Neural progenitor cell (in vitro differentiated cells): ENCODE results near the gene SLC5A6. TPM values are rescaled to one million over a fixed set of nuclear protein-coding genes. Genes with fewer than 3 reads are reported as not detected.

ENCODE experiments used
- DNase-seq: peaks from one replicate; pipeline ENCODE4 v3.0.0-alpha.2; 2016; ENCODE audit warnings: low spot score
- H2AFZ ChIP-seq: fragments of 200-600 bp; sonication (generic); replicated peaks from 2 replicates; pipeline ENCODE4 v1.6.1; 2016; ENCODE audit warnings: antibody characterized with exemption
- H3F3A ChIP-seq: fragments of 200-600 bp; sonication (generic); 2 replicates; pipeline ENCODE4 v1.6.1; 2016; ENCODE audit warnings: antibody characterized with exemption, low read depth
- H3K27ac ChIP-seq: fragments of 200-600 bp; sonication (generic); 2 replicates; pipeline ENCODE4 v1.5.1; 2016; ENCODE audit warnings: mild to moderate bottlenecking
- H3K27me3 ChIP-seq: fragments of 200-600 bp; sonication (generic); 2 replicates; pipeline ENCODE4 v1.6.1; 2016; ENCODE audit warnings: mild to moderate bottlenecking, moderate library complexity
- H3K36me3 ChIP-seq: fragments of 200-600 bp; sonication (generic); 2 replicates; pipeline ENCODE4 v1.5.1; 2016
- H3K4me1 ChIP-seq: fragments of 200-600 bp; sonication (generic); 2 replicates; pipeline ENCODE4 v1.6.1; 2016; ENCODE audit warnings: mixed run types
- H3K4me2 ChIP-seq: fragments of 200-600 bp; sonication (generic); 2 replicates; pipeline ENCODE4 v1.6.1; 2016
- H3K4me3 ChIP-seq: fragments of 200-600 bp; sonication (generic); 2 replicates; pipeline ENCODE4 v1.5.1; 2016
- H3K79me2 ChIP-seq: fragments of 200-600 bp; sonication (generic); 2 replicates; pipeline ENCODE4 v1.6.1; 2016; ENCODE audit warnings: low read depth
- H3K9ac ChIP-seq: fragments of 200-600 bp; sonication (generic); 2 replicates; pipeline ENCODE4 v1.6.1; 2016
- H3K9me3 ChIP-seq: fragments of 200-600 bp; sonication (generic); 2 replicates; pipeline ENCODE4 v1.5.1; 2016; ENCODE audit warnings: low read depth
- H4K20me1 ChIP-seq: fragments of 200-600 bp; sonication (generic); 2 replicates; pipeline ENCODE4 v1.6.1; 2016; ENCODE audit warnings: low read depth
- H3K27ac Mint-ChIP-seq: 3 replicates; pipeline ENCODE4 v1.8.0; 2021; ENCODE audit warnings: mixed read lengths
- H3K27me3 Mint-ChIP-seq: 2 replicates; pipeline ENCODE4 v1.8.0; 2022; ENCODE audit warnings: low read depth, mild to moderate bottlenecking, inconsistent platforms, moderate library complexity, mixed read lengths; ENCODE audit not compliant: insufficient read depth
- H3K36me3 Mint-ChIP-seq: 3 replicates; pipeline ENCODE4 v1.8.0; 2021; ENCODE audit warnings: mixed read lengths
- H3K4me1 Mint-ChIP-seq: 3 replicates; pipeline ENCODE4 v1.8.0; 2021; ENCODE audit warnings: mixed read lengths
- H3K4me3 Mint-ChIP-seq: 3 replicates; pipeline ENCODE4 v1.8.0; 2021; ENCODE audit warnings: mild to moderate bottlenecking, moderate library complexity, mixed read lengths
- H3K9me3 Mint-ChIP-seq: 3 replicates; pipeline ENCODE4 v1.8.0; 2020; ENCODE audit warnings: mixed read lengths
- EZH2 ChIP-seq: fragments of 200-600 bp; sonication (generic); IDR thresholded peaks from 2 replicates; pipeline ENCODE4 v1.6.1; 2017; ENCODE audit warnings: antibody characterized with exemption, mild to moderate bottlenecking, moderate library complexity
- EZH2phosphoT487 ChIP-seq: fragments of 200-600 bp; sonication (generic); IDR thresholded peaks from 2 replicates; pipeline ENCODE4 v1.6.1; 2017; ENCODE audit warnings: antibody characterized with exemption
- total RNA-seq: library from RNA; depleted of rRNA; stranded (reverse); fragments of >200 nt; gene quantifications from 2 replicates; pipeline ENCODE4 v1.2.3, GENCODE V29; 2015; ENCODE audit warnings: low replicate concordance
- TF ChIP-seq, protein P1 (sequence below): fragments of 200-600 bp; sonication (generic); IDR thresholded peaks from 2 replicates; pipeline ENCODE4 v1.5.1; 2017; ENCODE audit warnings: antibody characterized with exemption, mild to moderate bottlenecking

The SLC5A6 gene
- total RNA-seq, 1 donor from 2014 or later, result 42.8 TPM

- no peak overlapping the region for H3K4me2 ChIP-seq
- no peaks in the 10 kb centered on the region for H3K27me3 Mint-ChIP-seq
- no peak overlapping the region for H3K4me3 ChIP-seq
- DNase-seq, result no peak
- no peak overlapping the region for H3K27ac ChIP-seq
- H3K9me3 ChIP-seq, result no peaks in the 10 kb centered on the region
- H3K36me3 Mint-ChIP-seq, result no peaks in the 10 kb centered on the region
- H3K4me1 Mint-ChIP-seq, result no peaks in the 10 kb centered on the region
- H3K9ac ChIP-seq, result no peak overlapping the region
- H3K9me3 Mint-ChIP-seq, result no peaks in the 10 kb centered on the region
- H3K36me3 ChIP-seq, result no peaks in the 10 kb centered on the region
- H3K79me2 ChIP-seq, result no peaks in the 10 kb centered on the region
- no peak overlapping the region for H3K4me3 Mint-ChIP-seq
- no peaks in the 10 kb centered on the region for H3K27me3 ChIP-seq
- no peaks in the 10 kb centered on the region for H4K20me1 ChIP-seq
- no peak overlapping the region for H3K27ac Mint-ChIP-seq
- TF ChIP-seq, protein P1, sequence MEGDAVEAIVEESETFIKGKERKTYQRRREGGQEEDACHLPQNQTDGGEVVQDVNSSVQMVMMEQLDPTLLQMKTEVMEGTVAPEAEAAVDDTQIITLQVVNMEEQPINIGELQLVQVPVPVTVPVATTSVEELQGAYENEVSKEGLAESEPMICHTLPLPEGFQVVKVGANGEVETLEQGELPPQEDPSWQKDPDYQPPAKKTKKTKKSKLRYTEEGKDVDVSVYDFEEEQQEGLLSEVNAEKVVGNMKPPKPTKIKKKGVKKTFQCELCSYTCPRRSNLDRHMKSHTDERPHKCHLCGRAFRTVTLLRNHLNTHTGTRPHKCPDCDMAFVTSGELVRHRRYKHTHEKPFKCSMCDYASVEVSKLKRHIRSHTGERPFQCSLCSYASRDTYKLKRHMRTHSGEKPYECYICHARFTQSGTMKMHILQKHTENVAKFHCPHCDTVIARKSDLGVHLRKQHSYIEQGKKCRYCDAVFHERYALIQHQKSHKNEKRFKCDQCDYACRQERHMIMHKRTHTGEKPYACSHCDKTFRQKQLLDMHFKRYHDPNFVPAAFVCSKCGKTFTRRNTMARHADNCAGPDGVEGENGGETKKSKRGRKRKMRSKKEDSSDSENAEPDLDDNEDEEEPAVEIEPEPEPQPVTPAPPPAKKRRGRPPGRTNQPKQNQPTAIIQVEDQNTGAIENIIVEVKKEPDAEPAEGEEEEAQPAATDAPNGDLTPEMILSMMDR, result no peak
- TF ChIP-seq EZH2, result no peak
- no peak for TF ChIP-seq EZH2phosphoT487
- H2AFZ ChIP-seq, result no peak overlapping the region
- no peaks in the 10 kb centered on the region for H3K4me1 ChIP-seq
- no peaks in the 10 kb centered on the region for H3F3A ChIP-seq
Observed at GRCh38 chr2:27186613-27187345, 25.3 kb downstream of the SLC5A6 start.

GRCh38 chr2:27185331-27186026 lies 26.6 kb downstream of the SLC5A6 start:
- no peaks in the 10 kb centered on the region for H3F3A ChIP-seq
- no peak overlapping the region for H3K4me2 ChIP-seq
- no peak overlapping the region for H3K9ac ChIP-seq
- no peaks in the 10 kb centered on the region for H3K36me3 ChIP-seq
- no peaks in the 10 kb centered on the region for H4K20me1 ChIP-seq
- no peak overlapping the region for H3K27ac ChIP-seq
- no peak overlapping the region for H3K4me3 ChIP-seq
- DNase-seq, result no peak
- H3K36me3 Mint-ChIP-seq, result no peaks in the 10 kb centered on the region
- no peaks in the 10 kb centered on the region for H3K27me3 Mint-ChIP-seq
- H3K4me1 ChIP-seq, result no peaks in the 10 kb centered on the region
- no peaks in the 10 kb centered on the region for H3K27me3 ChIP-seq
- H3K9me3 Mint-ChIP-seq, result no peaks in the 10 kb centered on the region
- no peaks in the 10 kb centered on the region for H3K79me2 ChIP-seq
- TF ChIP-seq EZH2 (no peak), EZH2phosphoT487 (no peak)
- TF ChIP-seq, protein P1, result no peak
- H3K4me3 Mint-ChIP-seq, result no peak overlapping the region
- peak overlapping the region; percentile 60 for H2AFZ ChIP-seq
- no peaks in the 10 kb centered on the region for H3K4me1 Mint-ChIP-seq
- H3K9me3 ChIP-seq, result no peaks in the 10 kb centered on the region
- no peak overlapping the region for H3K27ac Mint-ChIP-seq

DNA sequence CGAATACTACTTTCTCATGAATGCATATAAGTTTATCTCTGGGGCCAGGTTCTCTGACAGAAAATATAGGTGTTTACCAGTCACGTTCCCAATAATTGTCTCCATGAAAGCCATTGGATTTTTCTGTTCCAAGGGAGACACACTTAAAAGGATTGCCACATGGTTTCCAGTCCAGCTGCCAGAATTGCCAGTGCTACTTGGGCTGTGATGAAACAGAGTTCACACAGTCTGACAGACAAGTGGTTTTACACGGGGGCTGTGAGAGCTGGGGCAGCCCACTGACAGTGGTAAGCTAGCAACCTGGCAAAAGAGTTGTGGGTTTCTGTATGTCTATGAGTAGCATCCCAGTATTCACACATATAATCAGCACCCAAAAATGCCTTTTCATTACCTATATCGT lies 28.0 kb downstream of the SLC5A6 start:
- no peaks in the 10 kb centered on the region for H3K79me2 ChIP-seq
- H3K4me3 ChIP-seq, result no peak overlapping the region
- H3K4me1 ChIP-seq, result no peaks in the 10 kb centered on the region
- no peaks in the 10 kb centered on the region for H3K27me3 Mint-ChIP-seq
- no peaks in the 10 kb centered on the region for H3K9me3 Mint-ChIP-seq
- H4K20me1 ChIP-seq, result no peaks in the 10 kb centered on the region
- no peaks in the 10 kb centered on the region for H3K9me3 ChIP-seq
- TF ChIP-seq, protein P1, result no peak
- no peak overlapping the region for H3K4me3 Mint-ChIP-seq
- H2AFZ ChIP-seq, result no peak overlapping the region
- H3K9ac ChIP-seq, result no peak overlapping the region
- DNase-seq, result no peak
- no peaks in the 10 kb centered on the region for H3K36me3 Mint-ChIP-seq
- H3K36me3 ChIP-seq, result no peaks in the 10 kb centered on the region
- no peak overlapping the region for H3K27ac ChIP-seq
- H3K4me1 Mint-ChIP-seq, result peaks cover 3% of the 10 kb centered on the region
- H3K27me3 ChIP-seq, result no peaks in the 10 kb centered on the region
- H3F3A ChIP-seq, result no peaks in the 10 kb centered on the region
- no peak overlapping the region for H3K4me2 ChIP-seq
- no peak overlapping the region for H3K27ac Mint-ChIP-seq
